Skin epidermis (tissue), 12 donors: ENCODE measurements around the gene LPP.

ENCODE experiments used
- H3K27ac ChIP-seq, 21 experiments: fragments of 200-600 bp; sonication (generic) in 11 of 21; one replicate each; pipeline ENCODE4 v1.5.0; 2020; ENCODE audit warnings: mild to moderate bottlenecking in 3 of 21, inconsistent platforms in 2 of 21, moderate library complexity in 2 of 21
- H3K4me3 ChIP-seq, 7 experiments: fragments of 200-600 bp; sonication (generic) in 2 of 7; one replicate each; pipeline ENCODE4 v1.5.0; 2020; ENCODE audit warnings: inconsistent platforms in 2 of 7, mild to moderate bottlenecking in 2 of 7, moderate library complexity in 1 of 7

Gene LPP

DNA sequence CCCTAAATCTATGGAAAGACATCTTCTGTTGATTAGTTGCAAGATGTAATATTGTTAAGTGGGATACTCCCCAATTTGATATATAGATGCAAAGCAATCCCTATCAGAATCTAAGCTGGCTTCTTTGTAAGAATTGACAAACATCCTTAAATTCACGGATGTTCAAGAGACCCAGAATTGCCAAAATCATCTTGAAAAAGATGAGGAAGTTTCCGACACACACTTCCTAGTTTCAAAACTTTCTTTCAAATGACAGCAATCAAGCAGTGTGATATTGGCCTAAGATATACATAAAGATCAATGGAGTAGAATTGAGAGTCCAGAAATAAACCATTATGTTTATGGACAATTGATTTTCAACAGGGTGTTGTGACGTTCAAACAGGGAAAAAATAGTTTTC, 383.6 kb downstream of the LPP start:
- Histone ChIP-seq H3K27ac (no peak overlapping the region), H3K4me3 (no peak overlapping the region)

DNA sequence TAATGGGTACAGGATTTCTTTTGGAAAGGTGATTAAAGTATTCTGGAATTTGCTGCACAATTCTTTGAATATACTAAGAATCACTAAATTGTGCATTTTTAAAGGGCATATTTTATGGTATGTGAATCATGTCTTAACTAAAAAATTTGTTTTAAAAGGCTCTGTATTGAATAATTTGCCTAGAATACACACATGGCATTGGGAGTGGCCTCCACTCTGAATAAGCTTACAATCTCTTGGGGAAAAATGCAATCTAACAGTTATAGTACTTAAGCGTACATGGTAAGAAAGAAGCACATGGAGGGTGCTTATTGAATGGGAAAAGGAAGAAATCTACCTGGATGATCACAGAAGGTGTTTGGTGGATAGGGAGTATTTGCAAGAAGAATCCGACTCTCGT, 385.1 kb downstream of the LPP start:
- Histone ChIP-seq H3K27ac (no peak overlapping the region), H3K4me3 (no peak overlapping the region)

DNA sequence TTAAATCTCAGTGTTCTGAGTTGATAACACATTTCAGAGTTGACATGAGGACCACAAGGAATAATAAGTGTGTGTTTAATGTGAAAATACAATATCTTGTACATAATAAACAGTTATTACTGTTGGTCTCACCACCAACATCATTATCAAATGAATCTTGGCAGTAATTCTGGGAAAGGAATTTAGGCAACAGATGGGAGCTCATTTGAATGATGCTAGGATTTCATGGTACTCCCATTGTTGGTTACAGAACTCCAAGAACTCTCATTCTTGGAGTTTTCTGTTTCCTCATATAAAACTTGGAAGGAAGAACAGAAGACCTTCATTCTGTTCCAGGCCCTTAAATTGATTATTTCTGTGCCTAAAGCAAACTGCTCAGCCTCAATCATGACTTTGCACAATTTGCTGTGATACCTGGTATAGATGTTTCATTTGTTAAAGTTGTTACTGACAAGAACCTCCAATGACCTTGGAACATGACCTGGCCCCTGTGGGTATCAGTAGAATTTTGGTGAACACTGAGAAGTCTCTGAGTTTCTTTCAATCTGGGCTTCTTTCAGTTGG, 385.8 kb downstream of the LPP start:
- H3K4me3 ChIP-seq: no peak overlapping the region
- H3K27ac ChIP-seq: no peak overlapping the region

DNA sequence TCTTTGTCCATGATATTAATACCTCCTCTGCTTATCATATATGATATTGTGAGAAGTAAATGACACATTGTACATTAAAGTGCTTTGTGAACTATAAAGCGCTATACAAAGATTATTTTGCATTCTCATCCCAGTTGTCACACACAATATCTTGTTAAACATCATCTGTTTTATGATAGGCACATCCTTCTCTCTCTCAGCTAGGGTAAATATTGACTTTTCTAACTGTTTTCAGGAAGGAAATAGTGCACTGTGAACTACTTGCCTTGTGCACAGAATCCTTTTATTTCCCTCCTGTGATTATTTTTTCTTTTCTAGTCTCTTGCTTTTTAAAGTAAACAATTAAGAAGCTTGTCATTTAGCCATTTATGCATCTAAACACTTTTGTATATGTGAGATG, 388.2 kb downstream of the LPP start:
- H3K4me3 ChIP-seq: no peak overlapping the region
- no peak overlapping the region for H3K27ac ChIP-seq

DNA sequence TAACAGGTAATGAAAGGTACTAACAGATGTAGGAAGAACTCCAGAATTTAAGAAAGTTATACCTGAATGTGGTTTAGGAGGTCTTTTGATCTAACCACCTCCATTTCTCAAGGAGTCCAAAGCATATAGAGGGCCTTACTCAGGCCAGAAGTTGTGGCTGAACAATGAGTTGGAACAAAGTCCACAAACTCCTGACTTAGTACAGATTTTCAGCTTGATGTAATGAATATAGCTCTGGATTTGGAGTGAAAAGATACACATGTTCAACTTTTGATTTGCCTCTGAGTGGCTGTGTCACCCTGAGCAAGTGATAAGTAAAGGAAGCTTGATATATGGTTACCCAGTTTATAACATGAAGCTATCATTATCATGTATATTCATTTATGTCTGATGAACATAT, 390.1 kb downstream of the LPP start:
- Histone ChIP-seq H3K4me3 (no peak overlapping the region), H3K27ac (no peak overlapping the region)

DNA sequence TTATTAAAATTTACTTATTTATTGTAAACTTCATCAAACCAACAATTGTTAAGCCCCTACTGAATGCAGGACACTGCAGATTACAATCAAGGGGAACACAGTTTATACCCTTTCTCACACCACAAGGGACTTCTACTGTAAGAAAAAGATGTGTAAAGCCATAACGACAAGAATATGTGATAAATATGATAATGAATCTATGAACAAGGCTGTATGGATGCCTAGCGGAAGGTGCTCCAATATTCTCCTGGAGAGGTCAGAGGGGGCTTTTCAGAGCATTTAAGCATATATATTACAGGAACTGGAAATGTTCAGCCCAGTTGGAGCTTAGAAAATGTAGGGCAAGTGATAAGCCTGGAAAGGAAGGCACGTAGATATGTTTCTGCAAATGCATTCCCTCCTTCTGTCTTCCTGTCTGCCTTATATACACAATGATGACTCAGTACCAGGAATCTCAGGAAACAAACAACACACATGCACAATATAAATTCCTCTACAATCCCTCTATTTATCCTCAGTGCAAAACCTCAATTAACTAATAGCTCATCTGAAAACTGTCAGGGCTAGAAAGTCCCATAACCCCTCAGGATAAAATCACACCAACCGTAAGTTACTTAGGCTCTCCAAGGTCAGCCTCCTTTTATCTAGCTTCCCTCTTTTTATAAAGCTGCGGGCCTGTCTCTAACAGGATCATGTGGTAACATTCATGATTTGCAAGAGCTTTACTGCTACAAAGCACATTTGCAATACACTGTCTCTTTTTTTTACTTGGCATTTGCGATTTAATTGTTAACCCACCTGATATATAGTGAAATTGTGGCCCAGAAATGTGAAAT, 393.1 kb downstream of the LPP start:
- H3K4me3 ChIP-seq: no peak overlapping the region
- H3K27ac ChIP-seq: no peak overlapping the region

DNA sequence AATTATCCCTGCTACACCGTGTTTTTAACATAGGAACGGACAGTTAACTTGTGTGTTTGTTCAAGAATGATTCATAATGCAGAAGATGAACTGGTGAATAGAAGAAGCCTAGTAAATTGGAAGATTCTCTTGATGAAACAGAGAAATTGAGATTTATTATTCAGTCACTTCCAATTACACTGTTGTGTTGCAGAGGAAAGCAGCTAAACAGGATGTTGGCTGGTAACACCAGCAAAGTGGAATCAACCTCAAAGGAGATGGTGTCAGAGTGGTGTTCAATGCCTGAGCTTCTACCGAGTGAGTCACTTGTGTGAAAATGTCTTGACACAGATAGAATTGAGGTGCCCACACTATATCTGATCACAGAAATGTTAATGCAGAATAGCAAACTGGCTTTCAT, 399.6 kb downstream of the LPP start:
- Histone ChIP-seq H3K27ac (peak overlapping the region in 1 of 21 experiments; percentile 55), H3K4me3 (no peak overlapping the region)

DNA sequence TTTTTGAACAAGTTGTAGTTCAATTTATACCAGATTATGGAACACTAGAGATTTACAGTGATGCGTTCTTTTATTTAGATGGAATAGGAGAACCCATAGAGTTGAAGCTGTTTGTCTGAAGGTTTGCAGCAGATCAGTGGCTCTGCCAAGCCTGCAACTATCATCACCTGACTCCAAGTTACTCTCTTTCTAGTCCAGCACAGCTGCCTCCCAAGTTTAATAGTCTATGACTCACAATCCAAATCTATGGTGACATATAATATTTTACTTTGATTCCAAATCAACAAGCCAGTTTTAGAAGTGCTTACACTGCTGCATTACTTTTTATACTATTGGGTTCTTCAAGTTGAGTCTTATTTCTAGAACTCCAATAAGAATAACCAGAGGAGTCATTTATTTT, 400.4 kb downstream of the LPP start:
- H3K27ac ChIP-seq: peak overlapping the region in 2 of 21 experiments; percentile 12 to 37

DNA sequence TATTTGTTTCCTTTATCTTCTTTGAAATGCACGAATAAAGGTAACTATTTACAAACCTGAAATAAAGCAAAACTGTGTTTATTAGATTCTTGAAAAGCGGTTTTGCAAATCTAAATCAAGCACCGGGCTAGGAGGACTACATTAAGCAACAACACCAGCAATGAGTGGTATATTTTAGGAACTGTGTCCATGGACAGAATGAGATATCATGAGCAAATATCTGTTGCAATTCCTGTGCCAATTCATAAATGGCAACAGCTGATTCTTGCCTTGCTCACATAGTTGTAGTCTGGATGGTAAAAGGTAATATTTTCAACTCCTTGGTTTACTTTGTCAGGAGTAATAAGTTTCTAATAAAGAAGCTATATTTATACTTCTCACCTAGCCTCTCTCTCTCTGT, 403.3 kb downstream of the LPP start:
- Histone ChIP-seq H3K4me3 (no peak overlapping the region), H3K27ac (no peak overlapping the region)

More for the DNA sequence above, 400.4 kb downstream of the LPP start:
- H3K4me3 ChIP-seq: no peak overlapping the region

DNA sequence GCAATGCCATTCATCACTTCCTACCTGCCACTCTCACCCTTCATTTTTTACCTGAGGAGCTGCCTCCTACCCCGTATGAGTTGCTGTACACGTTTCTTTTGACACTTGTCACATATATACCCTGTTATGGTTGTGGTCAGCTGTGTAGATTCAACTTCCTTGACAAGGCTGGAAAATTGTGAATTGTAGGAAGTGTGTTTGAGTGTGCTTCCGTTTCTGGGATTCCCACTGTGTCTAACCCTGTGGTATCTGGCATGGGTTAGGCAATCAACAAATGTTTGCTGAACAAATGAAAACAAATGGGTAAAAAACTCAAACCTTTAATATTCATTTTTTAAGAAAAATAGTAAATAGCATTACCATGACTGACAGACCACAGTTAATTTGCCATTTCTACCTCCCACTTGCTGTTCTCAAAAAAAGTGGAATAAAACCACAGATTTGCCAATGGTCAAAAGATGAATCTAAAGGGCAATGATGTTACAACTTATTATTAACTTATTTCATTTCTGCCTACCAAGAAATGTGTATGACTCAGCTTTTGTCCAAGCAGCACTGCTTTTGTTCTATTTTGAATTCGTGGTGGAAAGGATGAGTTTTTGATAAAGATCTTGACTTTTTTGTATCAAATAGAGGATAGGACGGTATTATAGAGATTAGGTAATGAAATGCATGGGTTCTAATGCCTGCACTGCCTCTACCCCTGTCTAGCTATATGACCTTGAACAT, 404.6 kb downstream of the LPP start:
- H3K4me3 ChIP-seq: no peak overlapping the region

DNA sequence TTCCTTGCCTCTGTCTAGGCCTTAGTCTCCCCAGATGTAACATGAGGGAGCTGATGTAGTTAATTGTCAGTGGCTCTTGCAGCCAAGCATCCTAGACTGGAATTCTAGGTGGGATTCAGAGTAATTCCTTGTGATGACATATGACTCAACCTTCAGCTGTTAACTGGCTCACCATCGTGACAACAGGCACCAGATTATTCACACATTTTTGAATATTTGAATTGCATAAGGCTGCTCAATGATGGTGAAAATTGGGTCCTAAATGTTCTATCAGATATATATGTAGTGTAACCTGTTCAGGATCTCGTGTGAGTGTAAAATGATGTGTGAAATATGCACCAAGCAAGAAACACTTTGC, 405.1 kb downstream of the LPP start:
- H3K27ac ChIP-seq: peak overlapping the region in 2 of 21 experiments; percentile 17 to 50

More for the DNA sequence above, 404.6 kb downstream of the LPP start:
- peak overlapping the region in 3 of 21 experiments; percentile 17 to 50 (median 21) for H3K27ac ChIP-seq

DNA sequence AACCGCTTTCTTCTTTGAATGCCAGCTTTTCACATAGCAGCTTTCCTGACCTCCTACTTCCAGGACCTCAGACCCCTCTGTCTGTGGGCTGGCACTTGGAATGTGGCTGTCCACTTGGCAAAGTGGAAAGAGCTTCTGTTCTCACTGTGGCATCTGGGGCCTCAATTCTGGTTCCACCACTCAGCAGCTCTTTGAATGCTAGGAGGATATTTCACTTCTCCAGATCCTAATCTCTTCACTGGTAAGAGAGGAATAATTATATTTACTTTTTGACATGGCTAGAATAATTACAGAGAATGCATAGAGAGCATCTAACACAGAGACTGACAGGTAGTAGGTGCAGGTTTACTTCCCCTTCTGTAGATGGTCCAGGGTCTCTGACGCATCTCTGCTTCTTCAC, 405.9 kb downstream of the LPP start:
- Histone ChIP-seq H3K27ac (no peak overlapping the region), H3K4me3 (no peak overlapping the region)

More for the DNA sequence above, 405.1 kb downstream of the LPP start:
- H3K4me3 ChIP-seq: no peak overlapping the region

DNA sequence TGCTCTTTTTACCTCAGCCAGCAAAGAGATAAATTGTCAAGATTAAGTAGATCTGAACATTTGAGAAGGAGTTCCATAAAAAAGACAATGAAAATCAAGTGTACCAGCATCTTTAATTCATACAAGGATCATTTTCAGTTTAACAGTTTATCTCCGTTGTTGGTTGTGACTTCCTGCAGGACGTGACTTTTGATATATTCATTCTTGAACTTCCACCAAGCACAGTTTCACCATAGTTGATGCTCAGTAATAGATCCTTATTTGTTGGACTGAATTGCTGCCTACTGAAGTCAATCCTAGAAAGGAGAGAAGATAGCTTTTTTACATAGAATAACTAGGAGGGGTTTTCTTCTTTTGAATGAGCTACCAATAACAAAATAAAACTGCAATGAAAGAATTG, 408.2 kb downstream of the LPP start:
- H3K27ac ChIP-seq: no peak overlapping the region
- no peak overlapping the region for H3K4me3 ChIP-seq

DNA sequence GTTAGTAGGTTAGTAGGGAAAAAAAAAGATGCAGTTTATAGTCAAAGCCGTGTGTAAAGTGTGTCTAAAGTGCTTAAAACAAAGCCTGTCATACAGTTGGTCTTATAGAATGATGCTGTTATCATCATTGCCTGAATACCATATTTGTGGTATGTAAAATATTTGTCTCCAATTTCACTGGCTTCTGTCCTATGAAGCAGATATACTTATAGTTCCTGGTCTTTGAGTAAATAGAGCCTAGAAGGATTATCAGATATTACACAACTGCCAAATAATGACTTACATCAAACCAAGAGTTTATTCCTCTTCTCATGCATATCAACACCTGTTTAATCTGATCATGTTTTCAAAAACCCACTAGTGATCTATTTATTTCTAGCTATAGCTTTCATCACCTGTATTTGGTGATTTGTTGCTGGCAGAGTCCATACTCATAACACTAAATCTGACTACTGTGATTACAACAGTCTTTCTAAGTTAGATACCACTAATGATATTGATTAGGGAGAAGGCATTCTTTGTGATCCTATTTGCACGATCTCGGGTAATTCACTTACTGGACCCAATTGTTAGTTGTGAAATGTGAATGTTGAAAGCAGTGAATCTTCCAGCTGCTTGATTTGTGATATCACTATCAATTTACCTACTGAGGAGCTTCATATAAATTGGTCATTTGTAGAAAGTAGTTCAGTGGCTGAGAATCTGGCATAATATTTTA, 413.7 kb downstream of the LPP start:
- Histone ChIP-seq H3K27ac (no peak overlapping the region), H3K4me3 (no peak overlapping the region)

DNA sequence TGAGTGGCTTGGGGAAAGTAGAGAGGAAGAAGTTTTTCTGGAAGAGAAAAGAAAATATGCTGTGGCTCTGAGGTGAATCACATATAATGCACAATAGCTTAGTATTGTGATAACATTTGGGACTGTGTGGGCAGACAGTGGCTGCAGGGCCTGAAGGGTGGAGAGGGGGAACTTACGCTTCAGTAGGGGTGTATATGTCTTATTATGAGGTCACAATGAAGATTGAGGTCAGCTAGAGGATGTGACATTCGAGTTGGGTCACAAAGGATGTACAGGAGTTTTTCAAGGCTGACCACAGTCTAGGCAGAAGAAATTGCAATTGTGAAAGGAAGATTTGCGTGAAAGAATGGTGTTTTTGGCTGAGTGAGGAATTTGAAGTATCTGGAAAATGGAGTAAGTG, 414.8 kb downstream of the LPP start:
- Histone ChIP-seq H3K4me3 (no peak overlapping the region), H3K27ac (no peak overlapping the region)

DNA sequence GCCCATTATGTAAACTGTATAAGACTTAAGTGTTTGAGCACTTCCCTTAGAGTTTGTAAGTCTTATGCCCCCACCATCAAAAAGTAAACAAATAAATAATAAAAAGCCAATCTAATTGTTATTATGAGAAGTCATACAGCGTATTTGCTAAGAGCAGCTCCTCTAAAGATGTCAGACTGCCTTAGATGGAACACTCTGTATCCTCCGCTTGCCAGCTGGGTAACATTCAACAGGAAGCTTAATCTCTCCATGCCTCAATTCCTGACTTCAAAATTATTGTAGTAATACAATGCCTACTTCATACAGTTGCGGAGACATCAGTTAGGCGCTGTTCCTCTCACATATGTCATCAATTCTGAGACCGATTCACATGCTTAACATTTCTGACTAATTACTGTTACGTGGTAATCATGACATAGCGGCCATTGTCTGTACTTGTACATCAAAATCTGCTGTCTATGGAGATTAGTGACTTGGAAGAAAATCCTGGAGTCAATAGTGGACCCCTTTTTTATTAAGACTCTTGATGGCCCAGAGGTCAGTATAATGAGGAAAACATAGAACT, 417.7 kb downstream of the LPP start:
- no peak overlapping the region for H3K27ac ChIP-seq
- H3K4me3 ChIP-seq: no peak overlapping the region

DNA sequence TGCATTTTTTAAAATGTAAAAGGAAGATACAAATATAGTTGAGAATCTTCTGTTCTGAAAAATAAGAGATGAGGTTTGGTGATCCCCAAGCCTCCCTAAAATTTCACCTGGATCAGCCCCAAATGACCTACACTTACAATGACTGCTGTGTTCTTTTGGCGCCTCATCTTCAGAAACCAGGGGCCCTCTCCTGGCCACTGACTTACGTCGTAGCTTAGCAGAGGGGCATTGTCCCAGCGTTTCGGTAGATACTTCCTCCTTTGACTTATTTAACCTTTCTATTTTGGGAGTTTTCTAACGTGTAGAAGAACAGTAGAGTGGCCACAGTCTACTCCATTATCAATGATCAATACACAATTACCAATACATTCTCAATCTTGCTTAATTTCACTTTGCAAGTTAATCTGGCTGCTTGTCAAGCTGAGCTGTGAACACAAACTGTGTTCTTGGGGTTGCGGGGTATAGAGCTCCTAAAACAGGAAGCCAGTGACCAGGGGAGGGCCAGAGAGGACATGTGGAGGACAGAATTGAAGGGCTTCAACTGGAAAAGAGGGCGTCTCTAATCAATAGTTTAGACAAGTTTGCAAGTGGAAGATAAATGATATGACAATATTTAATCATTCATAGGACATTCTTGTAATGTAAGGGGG, 419.5 kb downstream of the LPP start:
- H3K27ac ChIP-seq: no peak overlapping the region
- no peak overlapping the region for H3K4me3 ChIP-seq

DNA sequence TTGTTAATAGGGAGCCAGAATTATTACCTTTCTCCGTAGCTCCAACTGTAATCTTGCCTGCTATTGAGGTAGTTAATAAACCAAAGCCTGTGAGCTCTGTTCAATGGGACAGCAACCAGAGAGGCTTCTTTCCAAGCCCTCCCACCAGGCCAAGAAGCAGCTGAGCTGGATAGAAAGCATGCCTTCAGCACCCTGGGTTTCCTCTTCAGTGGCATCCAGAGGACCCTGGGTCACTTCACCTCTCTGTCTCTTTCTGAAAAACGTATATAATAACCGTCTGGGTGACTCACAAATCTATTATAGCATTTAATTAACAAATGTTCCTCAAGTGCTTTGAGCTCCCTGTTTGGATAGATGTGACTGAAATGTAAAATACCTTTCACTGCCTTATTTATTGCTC, 420.0 kb downstream of the LPP start:
- no peak overlapping the region for H3K4me3 ChIP-seq
- H3K27ac ChIP-seq: no peak overlapping the region

DNA sequence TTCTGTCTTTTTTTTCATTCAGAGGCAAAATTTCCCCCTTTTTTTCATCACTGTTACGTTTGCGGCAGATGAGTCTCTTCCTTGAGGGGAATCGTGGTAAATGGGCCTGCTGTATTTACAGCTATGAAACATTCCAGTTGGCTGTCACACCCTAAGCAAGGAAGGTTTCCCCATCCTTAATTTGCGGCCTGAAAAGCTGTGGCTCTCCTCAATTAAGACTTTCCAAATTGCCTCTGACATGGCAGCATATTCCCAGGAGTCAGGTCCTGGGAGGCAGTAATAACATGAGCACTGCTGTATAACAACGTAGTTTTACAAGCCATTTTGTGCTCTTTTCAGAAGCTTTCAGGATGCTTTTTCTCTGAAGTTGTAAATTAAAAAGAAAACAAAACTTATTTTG, 420.9 kb downstream of the LPP start:
- H3K4me3 ChIP-seq: no peak overlapping the region
- H3K27ac ChIP-seq: no peak overlapping the region

DNA sequence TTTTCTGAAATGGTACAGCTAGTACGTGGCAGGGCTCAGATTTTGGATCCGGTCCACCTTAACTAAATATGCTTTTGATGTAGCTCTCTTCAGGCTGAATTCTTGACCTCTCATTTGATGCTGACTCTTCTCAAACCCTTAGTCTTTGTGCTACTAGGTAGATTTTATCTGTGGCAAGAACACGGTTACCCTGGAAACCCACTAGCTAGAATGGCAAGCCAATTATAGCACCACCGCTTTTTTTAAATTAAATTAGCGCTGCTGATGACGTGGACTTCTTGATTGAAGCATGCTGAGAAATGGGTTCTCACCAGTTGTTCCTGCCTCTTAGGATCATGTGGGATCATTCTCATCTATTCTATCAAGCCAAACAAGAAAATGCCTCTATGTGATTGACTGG, 421.5 kb downstream of the LPP start:
- H3K4me3 ChIP-seq: no peak overlapping the region
- H3K27ac ChIP-seq: no peak overlapping the region
